HG02885 (cell line): ENCODE results near the gene TGFBRAP1.
"Not testable (repeated sequence)": the region's sequence is repeated elsewhere in the genome, so short reads cannot be mapped to it uniquely, and the experiment has no call there.

Source experiments
- ATAC-seq: cut with Tn5 transposase; IDR thresholded peaks from one replicate; pipeline ENCODE4 v1.9.1; 2021; ENCODE audit warnings: mild to moderate bottlenecking; ENCODE audit not compliant: unreplicated experiment, poor library complexity

TGFBRAP1 gene

GRCh38 chr2:105280281-105280680 is 49.3 kb downstream of the TGFBRAP1 start:
- no peak for ATAC-seq

GRCh38 chr2:105279126-105279525 is 50.4 kb downstream of the TGFBRAP1 start:
- no peak for ATAC-seq

GRCh38 chr2:105278654-105279053 is 50.9 kb downstream of the TGFBRAP1 start:
- ATAC-seq = no peak

GRCh38 chr2:105274046-105274445 is 55.5 kb downstream of the TGFBRAP1 start:
- no peak for ATAC-seq

GRCh38 chr2:105272176-105272575 is 57.4 kb downstream of the TGFBRAP1 start:
- no peak for ATAC-seq

- ATAC-seq = no peak
Measured at GRCh38 chr2:105271393-105272045, 58.0 kb downstream of the TGFBRAP1 start.

- no peak for ATAC-seq
Measured at GRCh38 chr2:105269426-105269825, 60.1 kb downstream of the TGFBRAP1 start.

- no peak for ATAC-seq
Measured at GRCh38 chr2:105262651-105263091, 66.9 kb downstream of the TGFBRAP1 start.

- ATAC-seq = no peak
Measured at GRCh38 chr2:105261061-105261460, 68.5 kb downstream of the TGFBRAP1 start.

GRCh38 chr2:105258835-105259350 is 70.6 kb downstream of the TGFBRAP1 start:
- no peak for ATAC-seq

GRCh38 chr2:105257981-105258380 is 71.6 kb downstream of the TGFBRAP1 start:
- ATAC-seq = no peak

- ATAC-seq = no peak
Measured at GRCh38 chr2:105256431-105257047, 73.0 kb downstream of the TGFBRAP1 start.

GRCh38 chr2:105255979-105256378 is 73.6 kb downstream of the TGFBRAP1 start:
- no peak for ATAC-seq

- no peak for ATAC-seq
Measured at GRCh38 chr2:105254531-105255210, 74.9 kb downstream of the TGFBRAP1 start.

GRCh38 chr2:105252271-105252670 is 77.3 kb downstream of the TGFBRAP1 start:
- no peak for ATAC-seq

GRCh38 chr2:105251016-105251648 is 78.4 kb downstream of the TGFBRAP1 start:
- ATAC-seq = not testable (repeated sequence)

GRCh38 chr2:105249891-105250290 is 79.6 kb downstream of the TGFBRAP1 start:
- no peak for ATAC-seq

- no peak for ATAC-seq
Measured at GRCh38 chr2:105249181-105249580, 80.4 kb downstream of the TGFBRAP1 start.

GRCh38 chr2:105248316-105249070 is 81.0 kb downstream of the TGFBRAP1 start:
- ATAC-seq = no peak

GRCh38 chr2:105244451-105244850 is 85.1 kb downstream of the TGFBRAP1 start:
- no peak for ATAC-seq
